Loucy (cell line): ENCODE data around the gene SH3RF2.

Experiments used
- EZH2phosphoT487 ChIP-seq: fragments of 200-600 bp; IDR thresholded peaks from 2 replicates; pipeline ENCODE4 v1.6.1; 2018; ENCODE audit warnings: antibody characterized with exemption, mild to moderate bottlenecking, moderate library complexity, borderline replicate concordance
- TF ChIP-seq, protein P1 (sequence below): fragments of 200-600 bp; sonication (generic); conservative IDR thresholded peaks from 2 replicates; pipeline ENCODE4 v1.5.1; 2014; ENCODE audit warnings: mild to moderate bottlenecking, antibody characterized with exemption, low read length

DNA sequence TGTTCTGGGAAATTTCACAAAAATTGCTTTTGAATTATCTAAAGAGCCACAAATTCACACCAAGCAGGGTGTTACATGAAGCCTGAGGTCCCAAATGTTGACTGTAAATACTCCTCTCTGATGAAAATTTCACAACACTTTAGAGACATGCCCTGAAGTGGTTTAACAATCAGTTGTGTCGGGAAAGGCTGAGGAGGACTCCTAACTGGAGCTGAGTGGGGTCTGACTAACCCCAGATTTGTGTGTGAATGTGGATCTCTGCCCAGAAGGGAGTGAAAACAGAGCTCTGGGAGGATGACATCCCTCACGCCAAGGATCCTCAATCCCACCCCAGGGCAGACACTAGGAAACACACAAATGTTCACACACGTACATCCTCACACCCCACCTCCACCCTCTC lies 32.5 kb upstream of the SH3RF2 start:
- TF ChIP-seq, protein P1, sequence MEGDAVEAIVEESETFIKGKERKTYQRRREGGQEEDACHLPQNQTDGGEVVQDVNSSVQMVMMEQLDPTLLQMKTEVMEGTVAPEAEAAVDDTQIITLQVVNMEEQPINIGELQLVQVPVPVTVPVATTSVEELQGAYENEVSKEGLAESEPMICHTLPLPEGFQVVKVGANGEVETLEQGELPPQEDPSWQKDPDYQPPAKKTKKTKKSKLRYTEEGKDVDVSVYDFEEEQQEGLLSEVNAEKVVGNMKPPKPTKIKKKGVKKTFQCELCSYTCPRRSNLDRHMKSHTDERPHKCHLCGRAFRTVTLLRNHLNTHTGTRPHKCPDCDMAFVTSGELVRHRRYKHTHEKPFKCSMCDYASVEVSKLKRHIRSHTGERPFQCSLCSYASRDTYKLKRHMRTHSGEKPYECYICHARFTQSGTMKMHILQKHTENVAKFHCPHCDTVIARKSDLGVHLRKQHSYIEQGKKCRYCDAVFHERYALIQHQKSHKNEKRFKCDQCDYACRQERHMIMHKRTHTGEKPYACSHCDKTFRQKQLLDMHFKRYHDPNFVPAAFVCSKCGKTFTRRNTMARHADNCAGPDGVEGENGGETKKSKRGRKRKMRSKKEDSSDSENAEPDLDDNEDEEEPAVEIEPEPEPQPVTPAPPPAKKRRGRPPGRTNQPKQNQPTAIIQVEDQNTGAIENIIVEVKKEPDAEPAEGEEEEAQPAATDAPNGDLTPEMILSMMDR, result no peak
- TF ChIP-seq EZH2phosphoT487, result no peak
